Neural cell (in vitro differentiated cells): ENCODE measurements around the gene GRM2.

Experiments
- EP300 ChIP-seq: fragments of 450-650 bp; conservative IDR thresholded peaks from 2 replicates; pipeline ENCODE4 v1.6.1; 2014; ENCODE audit warnings: antibody characterized with exemption, mild to moderate bottlenecking, moderate library complexity; ENCODE audit not compliant: poor library complexity, severe bottlenecking
- EZH2 ChIP-seq: fragments of 200-600, 300-800 bp; shearing (Covaris generic), sonication (generic); IDR thresholded peaks from 2 replicates; pipeline ENCODE4 v1.6.1; 2014; ENCODE audit warnings: antibody characterized with exemption, low read length, borderline replicate concordance, mild to moderate bottlenecking; ENCODE audit not compliant: insufficient read depth, poor library complexity, severe bottlenecking
- MXI1 ChIP-seq: fragments of 450-650 bp; conservative IDR thresholded peaks from 2 replicates; pipeline ENCODE4 v1.6.1; 2014; ENCODE audit warnings: antibody characterized with exemption, mild to moderate bottlenecking; ENCODE audit not compliant: poor library complexity, severe bottlenecking
- POLR2AphosphoS5 ChIP-seq: IDR thresholded peaks from 2 replicates; pipeline ENCODE4 v1.6.1; 2012
- RAD21 ChIP-seq: fragments of 450-650 bp; conservative IDR thresholded peaks from 2 replicates; pipeline ENCODE4 v1.6.1; 2014; ENCODE audit warnings: antibody characterized with exemption, mild to moderate bottlenecking, moderate library complexity
- SMC3 ChIP-seq: fragments of 450-650 bp; conservative IDR thresholded peaks from 2 replicates; pipeline ENCODE4 v1.6.1; 2014; ENCODE audit warnings: antibody characterized with exemption, mild to moderate bottlenecking, moderate library complexity; ENCODE audit not compliant: poor library complexity
- TAF1 ChIP-seq: IDR thresholded peaks from 2 replicates; pipeline ENCODE4 v1.6.1; 2012; ENCODE audit warnings: low read depth
- TF ChIP-seq, protein P1 (sequence below): fragments of 450-650 bp; IDR thresholded peaks from 2 replicates; pipeline ENCODE4 v1.5.1; 2014; ENCODE audit warnings: antibody characterized with exemption, mild to moderate bottlenecking, moderate library complexity; ENCODE audit not compliant: poor library complexity, severe bottlenecking

GRCh38 chr3:51705276-51706020 is 1.4 kb upstream of the GRM2 start:
- TF ChIP-seq, protein P1, sequence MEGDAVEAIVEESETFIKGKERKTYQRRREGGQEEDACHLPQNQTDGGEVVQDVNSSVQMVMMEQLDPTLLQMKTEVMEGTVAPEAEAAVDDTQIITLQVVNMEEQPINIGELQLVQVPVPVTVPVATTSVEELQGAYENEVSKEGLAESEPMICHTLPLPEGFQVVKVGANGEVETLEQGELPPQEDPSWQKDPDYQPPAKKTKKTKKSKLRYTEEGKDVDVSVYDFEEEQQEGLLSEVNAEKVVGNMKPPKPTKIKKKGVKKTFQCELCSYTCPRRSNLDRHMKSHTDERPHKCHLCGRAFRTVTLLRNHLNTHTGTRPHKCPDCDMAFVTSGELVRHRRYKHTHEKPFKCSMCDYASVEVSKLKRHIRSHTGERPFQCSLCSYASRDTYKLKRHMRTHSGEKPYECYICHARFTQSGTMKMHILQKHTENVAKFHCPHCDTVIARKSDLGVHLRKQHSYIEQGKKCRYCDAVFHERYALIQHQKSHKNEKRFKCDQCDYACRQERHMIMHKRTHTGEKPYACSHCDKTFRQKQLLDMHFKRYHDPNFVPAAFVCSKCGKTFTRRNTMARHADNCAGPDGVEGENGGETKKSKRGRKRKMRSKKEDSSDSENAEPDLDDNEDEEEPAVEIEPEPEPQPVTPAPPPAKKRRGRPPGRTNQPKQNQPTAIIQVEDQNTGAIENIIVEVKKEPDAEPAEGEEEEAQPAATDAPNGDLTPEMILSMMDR: no peak
- no peak for TF ChIP-seq EP300
- TF ChIP-seq EZH2: no peak
- TF ChIP-seq POLR2AphosphoS5: no peak
- no peak for TF ChIP-seq TAF1
- TF ChIP-seq SMC3: no peak
- TF ChIP-seq MXI1: no peak
- no peak for TF ChIP-seq RAD21
